HEK293T (cell line): ENCODE measurements around the gene LAGE3.

Source experiments
- ARNT ChIP-seq: fragments of 450-650 bp; IDR thresholded peaks from 2 replicates; pipeline ENCODE4 v1.6.1; 2017; ENCODE audit warnings: mild to moderate bottlenecking
- BHLHE40 ChIP-seq: fragments of 450-650 bp; IDR thresholded peaks from 2 replicates; pipeline ENCODE4 v1.6.1; 2016; ENCODE audit warnings: mild to moderate bottlenecking, moderate library complexity, borderline replicate concordance
- CTBP1 ChIP-seq: fragments of 450-650 bp; IDR thresholded peaks from 2 replicates; pipeline ENCODE4 v1.6.1; 2016; ENCODE audit warnings: borderline replicate concordance
- ELF4 ChIP-seq: fragments of 450-650 bp; IDR thresholded peaks from 2 replicates; pipeline ENCODE4 v1.6.1; 2017; ENCODE audit warnings: antibody characterized with exemption
- FOXA1 ChIP-seq: fragments of 450-650 bp; IDR thresholded peaks from 2 replicates; pipeline ENCODE4 v1.6.1; 2016; ENCODE audit warnings: mild to moderate bottlenecking
- FOXK2 ChIP-seq: fragments of 450-650 bp; IDR thresholded peaks from 2 replicates; pipeline ENCODE4 v1.6.1; 2016; ENCODE audit warnings: mild to moderate bottlenecking
- FOXM1 ChIP-seq: fragments of 450-650 bp; IDR thresholded peaks from 2 replicates; pipeline ENCODE4 v1.6.1; 2017; ENCODE audit warnings: mild to moderate bottlenecking, borderline replicate concordance
- HDGF ChIP-seq: fragments of 450-650 bp; IDR thresholded peaks from 2 replicates; pipeline ENCODE4 v1.6.1; 2017; ENCODE audit warnings: antibody characterized with exemption, borderline replicate concordance
- L3MBTL2 ChIP-seq: fragments of 450-650 bp; conservative IDR thresholded peaks from 2 replicates; pipeline ENCODE4 v1.6.1; 2016; ENCODE audit warnings: mild to moderate bottlenecking
- NFRKB ChIP-seq: fragments of 450-650 bp; IDR thresholded peaks from 2 replicates; pipeline ENCODE4 v1.6.1; 2016; ENCODE audit warnings: mild to moderate bottlenecking, moderate library complexity
- SP1 ChIP-seq: fragments of 450-650 bp; IDR thresholded peaks from 2 replicates; pipeline ENCODE4 v1.6.1; 2017
- SUZ12 ChIP-seq: fragments of 450-650 bp; IDR thresholded peaks from 2 replicates; pipeline ENCODE4 v1.6.1; 2016; ENCODE audit warnings: mild to moderate bottlenecking
- TARDBP ChIP-seq: fragments of 450-650 bp; IDR thresholded peaks from 2 replicates; pipeline ENCODE4 v1.6.1; 2016
- TF ChIP-seq, protein P1 (sequence below): fragments of 450-650 bp; IDR thresholded peaks from 2 replicates; pipeline ENCODE4 v1.6.1; 2016

DNA sequence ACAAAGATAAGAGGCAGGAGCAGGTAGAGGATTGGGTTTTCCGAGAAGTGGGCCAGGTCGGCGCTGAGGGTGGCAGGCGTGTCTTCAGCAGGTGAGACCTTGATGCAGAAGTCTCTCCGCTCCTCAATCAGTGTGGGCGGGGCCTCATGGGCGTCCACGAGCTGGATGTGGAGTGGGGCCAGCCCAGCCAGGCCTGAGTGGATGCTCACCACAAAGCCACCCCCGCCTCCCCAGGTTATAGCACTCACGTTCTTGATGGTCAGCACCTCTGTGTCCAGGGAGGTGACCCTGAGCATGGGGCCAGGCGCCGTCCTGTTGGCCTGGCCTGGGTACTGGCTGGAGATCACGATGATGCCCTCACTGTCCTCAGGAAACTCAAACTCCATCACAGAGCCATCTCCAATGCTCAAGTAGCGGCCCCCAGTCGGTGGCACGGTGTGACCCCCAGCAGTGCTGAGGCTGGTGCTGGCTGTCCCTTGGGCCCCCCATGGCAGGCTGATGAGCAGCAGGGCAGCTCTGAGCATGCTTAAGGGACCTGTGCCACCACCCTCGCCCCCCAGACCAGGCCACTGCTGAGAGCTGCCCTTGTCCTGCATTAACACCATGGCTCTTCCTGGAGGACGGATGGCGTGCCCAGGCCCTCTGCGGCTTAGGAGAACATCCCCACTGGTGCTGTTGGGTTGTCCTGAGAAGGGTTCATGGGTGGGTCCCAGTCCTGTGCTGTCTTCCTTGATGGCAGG lies 9.4 kb upstream of the LAGE3 start:
- no peak for TF ChIP-seq TARDBP
- no peak for TF ChIP-seq BHLHE40
- no peak for TF ChIP-seq ELF4
- no peak for TF ChIP-seq ARNT
- TF ChIP-seq FOXK2: no peak
- TF ChIP-seq SUZ12: no peak
- TF ChIP-seq L3MBTL2: no peak
- TF ChIP-seq HDGF: no peak
- TF ChIP-seq FOXM1: no peak
- TF ChIP-seq, protein P1, sequence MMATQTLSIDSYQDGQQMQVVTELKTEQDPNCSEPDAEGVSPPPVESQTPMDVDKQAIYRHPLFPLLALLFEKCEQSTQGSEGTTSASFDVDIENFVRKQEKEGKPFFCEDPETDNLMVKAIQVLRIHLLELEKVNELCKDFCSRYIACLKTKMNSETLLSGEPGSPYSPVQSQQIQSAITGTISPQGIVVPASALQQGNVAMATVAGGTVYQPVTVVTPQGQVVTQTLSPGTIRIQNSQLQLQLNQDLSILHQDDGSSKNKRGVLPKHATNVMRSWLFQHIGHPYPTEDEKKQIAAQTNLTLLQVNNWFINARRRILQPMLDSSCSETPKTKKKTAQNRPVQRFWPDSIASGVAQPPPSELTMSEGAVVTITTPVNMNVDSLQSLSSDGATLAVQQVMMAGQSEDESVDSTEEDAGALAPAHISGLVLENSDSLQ: no peak
- no peak for TF ChIP-seq CTBP1
- TF ChIP-seq SP1: no peak
- no peak for TF ChIP-seq FOXA1
- TF ChIP-seq NFRKB: no peak
